ENCODE results near the gene ST6GALNAC5. TPM values are rescaled to one million over a fixed set of nuclear protein-coding genes. Genes with fewer than 3 reads are reported as not detected.

ST6GALNAC5 gene
- total and polyA plus RNA-seq, 2 donors = 10.9 to 42.5 TPM

DNA sequence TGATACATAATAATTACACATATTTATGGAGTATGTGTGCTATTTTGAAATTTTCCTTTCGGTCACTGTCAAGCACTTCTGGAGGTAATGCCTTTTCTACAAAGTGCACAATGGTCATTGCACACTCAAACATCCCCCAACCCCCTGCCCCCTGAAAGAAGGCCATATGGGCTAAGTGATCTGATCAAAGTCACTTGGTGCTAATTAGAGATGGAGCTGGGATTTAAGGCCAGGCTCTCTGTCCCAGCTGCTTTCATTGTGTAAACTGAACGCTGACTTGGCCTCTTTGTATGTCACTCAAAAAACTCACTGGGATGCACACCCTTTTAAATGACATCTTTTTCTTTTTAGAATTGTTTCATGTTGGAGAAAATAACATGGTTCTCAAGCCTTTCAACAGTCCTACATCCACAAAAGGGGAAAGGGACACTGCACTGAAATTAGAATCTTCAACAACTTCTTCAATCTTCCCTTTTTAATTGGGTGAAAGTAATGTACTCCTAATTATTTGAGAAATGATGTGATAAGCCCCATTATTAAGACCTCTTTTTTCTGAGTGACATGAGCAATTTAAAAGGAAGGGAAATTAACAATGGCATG, 149.2 kb downstream of the ST6GALNAC5 start:
- 76% methylated on average over 2 of the region's 2 CpGs for WGBS
- no peak for DNase-seq (ENCODE audit: extremely low spot score)
- no peaks in the 10 kb centered on the region for H3K4me1 ChIP-seq (ENCODE audit: insufficient read depth)
- H3K27ac ChIP-seq (ENCODE audit: low read depth) = no peak overlapping the region
- H3K4me3 ChIP-seq (ENCODE audit: low read depth, low read length) = no peak overlapping the region
- H3K36me3 ChIP-seq (ENCODE audit: insufficient read depth) = no peaks in the 10 kb centered on the region

- Histone ChIP-seq H3K4me3 (ENCODE audit: low read depth, low read length) (no peak overlapping the region), H3K4me1 (ENCODE audit: insufficient read depth) (no peaks in the 10 kb centered on the region), H3K36me3 (ENCODE audit: insufficient read depth) (no peaks in the 10 kb centered on the region), H3K27ac (ENCODE audit: low read depth) (no peak overlapping the region)
- WGBS = 54% methylated on average over 3 of the region's 3 CpGs
- DNase-seq (ENCODE audit: extremely low spot score) = no peak
Measured at GRCh38 chr1:77018311-77018710, 151.0 kb downstream of the ST6GALNAC5 start.

DNA sequence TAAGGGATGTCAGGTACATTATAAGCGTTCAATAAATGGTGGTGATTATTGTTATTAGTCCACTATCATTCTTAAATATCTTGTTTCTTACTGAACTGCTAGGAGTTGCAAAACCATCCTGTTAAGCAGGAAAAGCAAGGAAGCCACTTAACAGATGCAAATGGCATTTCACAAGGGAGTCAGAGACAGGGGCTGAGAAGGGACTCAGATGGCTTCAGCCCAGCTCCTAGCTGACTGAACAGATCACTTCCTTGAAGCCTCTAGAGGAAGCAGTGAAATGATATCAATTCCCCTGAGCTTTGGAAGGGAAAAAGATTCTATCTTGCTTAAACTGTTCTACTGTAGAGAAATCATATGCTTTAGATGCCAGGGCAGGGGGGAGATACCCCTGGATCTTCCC, 151.5 kb downstream of the ST6GALNAC5 start:
- Histone ChIP-seq H3K4me3 (ENCODE audit: low read depth, low read length) (no peak overlapping the region), H3K4me1 (ENCODE audit: insufficient read depth) (no peaks in the 10 kb centered on the region), H3K36me3 (ENCODE audit: insufficient read depth) (no peaks in the 10 kb centered on the region), H3K27ac (ENCODE audit: low read depth) (no peak overlapping the region)
- 83% methylated on average over 1 of the region's 1 CpG for WGBS
- no peak for DNase-seq (ENCODE audit: extremely low spot score)

DNA sequence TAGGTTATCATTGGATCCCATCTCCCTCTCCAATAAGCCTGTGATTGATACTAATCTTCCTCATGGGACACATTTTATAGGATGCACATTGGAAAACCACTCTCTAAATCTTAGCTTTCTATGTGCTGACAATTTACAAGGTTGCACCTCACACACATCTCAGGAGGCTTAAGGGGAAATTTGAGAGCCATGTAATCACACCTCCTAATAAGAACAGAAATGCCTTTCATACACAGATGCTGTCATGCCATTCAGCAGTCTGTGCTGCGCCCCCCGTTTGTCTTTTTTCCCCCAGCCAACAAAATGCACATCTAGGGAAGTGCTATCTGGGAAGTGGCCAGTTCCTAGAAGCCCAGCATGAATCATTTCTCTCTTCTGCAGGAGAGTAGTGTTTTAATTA, 154.5 kb downstream of the ST6GALNAC5 start:
- DNase-seq (ENCODE audit: extremely low spot score) = no peak
- H3K4me3 ChIP-seq (ENCODE audit: low read depth, low read length) = no peak overlapping the region
- H3K36me3 ChIP-seq (ENCODE audit: insufficient read depth) = no peaks in the 10 kb centered on the region
- H3K4me1 ChIP-seq (ENCODE audit: insufficient read depth) = no peaks in the 10 kb centered on the region
- 61% methylated on average over 2 of the region's 2 CpGs for WGBS
- no peak overlapping the region for H3K27ac ChIP-seq (ENCODE audit: low read depth)

- 89% methylated on average over 4 of the region's 4 CpGs for WGBS
Measured at GRCh38 chr1:77024500-77024899, 157.2 kb downstream of the ST6GALNAC5 start.

GRCh38 chr1:77025599-77025998, 158.3 kb downstream of the ST6GALNAC5 start:
- no peak overlapping the region for H3K27ac ChIP-seq (ENCODE audit: low read depth)

More at GRCh38 chr1:77024500-77024899, 157.2 kb downstream of the ST6GALNAC5 start:
- H3K4me1 ChIP-seq (ENCODE audit: insufficient read depth) = no peaks in the 10 kb centered on the region
- no peak overlapping the region for H3K4me3 ChIP-seq (ENCODE audit: low read depth, low read length)
- H3K27ac ChIP-seq (ENCODE audit: low read depth) = no peak overlapping the region
- no peaks in the 10 kb centered on the region for H3K36me3 ChIP-seq (ENCODE audit: insufficient read depth)
- no peak for DNase-seq (ENCODE audit: extremely low spot score)

GRCh38 chr1:77026135-77026534, 158.9 kb downstream of the ST6GALNAC5 start:
- no peak overlapping the region for H3K27ac ChIP-seq (ENCODE audit: low read depth)
- WGBS = 72% methylated on average over 2 of the region's 2 CpGs
- no peaks in the 10 kb centered on the region for H3K4me1 ChIP-seq (ENCODE audit: insufficient read depth)

More at GRCh38 chr1:77025599-77025998, 158.3 kb downstream of the ST6GALNAC5 start:
- DNase-seq (ENCODE audit: extremely low spot score) = no peak
- 85% methylated on average over 5 of the region's 5 CpGs for WGBS
- Histone ChIP-seq H3K4me3 (ENCODE audit: low read depth, low read length) (no peak overlapping the region), H3K36me3 (ENCODE audit: insufficient read depth) (no peaks in the 10 kb centered on the region), H3K4me1 (ENCODE audit: insufficient read depth) (no peaks in the 10 kb centered on the region)

DNA sequence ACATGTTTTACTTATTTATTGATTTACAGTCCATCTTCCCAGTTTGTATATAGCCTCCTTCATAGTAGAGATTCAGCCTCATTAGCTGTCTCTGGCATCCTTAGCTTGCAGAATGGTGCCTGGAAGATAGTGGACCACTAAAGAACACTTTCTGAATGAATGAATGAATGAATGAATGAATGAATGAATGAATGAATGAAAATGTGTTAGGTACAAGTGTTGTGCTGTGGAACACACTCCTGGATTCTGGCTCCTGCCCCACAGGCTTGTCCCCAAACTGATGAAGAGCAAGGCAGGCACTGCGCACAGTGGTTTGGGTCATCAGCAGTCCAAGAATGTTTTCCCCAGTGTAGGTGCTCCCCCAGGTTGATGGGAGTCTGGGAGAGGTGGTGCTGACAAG, 159.4 kb downstream of the ST6GALNAC5 start:
- H3K27ac ChIP-seq (ENCODE audit: low read depth) = no peak overlapping the region
- no peaks in the 10 kb centered on the region for H3K36me3 ChIP-seq (ENCODE audit: insufficient read depth)
- H3K4me3 ChIP-seq (ENCODE audit: low read depth, low read length) = no peak overlapping the region
- WGBS = 94% methylated on average over 1 of the region's 1 CpG
- DNase-seq (ENCODE audit: extremely low spot score) = no peak
- H3K4me1 ChIP-seq (ENCODE audit: insufficient read depth) = no peaks in the 10 kb centered on the region

More at GRCh38 chr1:77026135-77026534, 158.9 kb downstream of the ST6GALNAC5 start:
- Histone ChIP-seq H3K36me3 (ENCODE audit: insufficient read depth) (no peaks in the 10 kb centered on the region), H3K4me3 (ENCODE audit: low read depth, low read length) (no peak overlapping the region)
- no peak for DNase-seq (ENCODE audit: extremely low spot score)

DNA sequence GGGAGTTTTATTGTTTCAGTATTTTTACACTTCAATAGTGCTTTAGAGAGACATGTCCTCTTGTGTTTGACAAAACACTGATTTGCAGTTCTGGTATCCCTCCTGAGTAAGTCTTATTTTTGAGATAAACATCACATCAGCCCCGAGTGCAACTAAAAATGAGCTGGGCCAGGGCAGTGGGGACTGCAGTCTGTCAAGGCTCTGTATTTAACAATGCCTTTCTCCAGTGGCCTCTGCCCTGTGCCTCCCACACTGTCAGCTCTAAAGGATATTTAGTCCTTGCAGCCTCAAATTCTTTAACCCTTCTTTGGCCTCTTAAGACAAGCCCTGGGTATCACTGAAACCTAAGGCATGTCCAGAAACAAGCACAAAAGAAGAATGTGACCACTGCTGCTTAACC, 160.6 kb downstream of the ST6GALNAC5 start:
- DNase-seq (ENCODE audit: extremely low spot score) = no peak
- no peak overlapping the region for H3K4me3 ChIP-seq (ENCODE audit: low read depth, low read length)
- WGBS = 17% methylated on average over 1 of the region's 1 CpG
- no peaks in the 10 kb centered on the region for H3K36me3 ChIP-seq (ENCODE audit: insufficient read depth)
- H3K27ac ChIP-seq (ENCODE audit: low read depth) = no peak overlapping the region
- no peaks in the 10 kb centered on the region for H3K4me1 ChIP-seq (ENCODE audit: insufficient read depth)

- WGBS = 72% methylated on average over 5 of the region's 5 CpGs
- Histone ChIP-seq H3K4me1 (ENCODE audit: insufficient read depth) (no peaks in the 10 kb centered on the region), H3K36me3 (ENCODE audit: insufficient read depth) (no peaks in the 10 kb centered on the region), H3K4me3 (ENCODE audit: low read depth, low read length) (no peak overlapping the region), H3K27ac (ENCODE audit: low read depth) (no peak overlapping the region)
- no peak for DNase-seq (ENCODE audit: extremely low spot score)
Measured at GRCh38 chr1:77030401-77031105, 163.3 kb downstream of the ST6GALNAC5 start.

DNA sequence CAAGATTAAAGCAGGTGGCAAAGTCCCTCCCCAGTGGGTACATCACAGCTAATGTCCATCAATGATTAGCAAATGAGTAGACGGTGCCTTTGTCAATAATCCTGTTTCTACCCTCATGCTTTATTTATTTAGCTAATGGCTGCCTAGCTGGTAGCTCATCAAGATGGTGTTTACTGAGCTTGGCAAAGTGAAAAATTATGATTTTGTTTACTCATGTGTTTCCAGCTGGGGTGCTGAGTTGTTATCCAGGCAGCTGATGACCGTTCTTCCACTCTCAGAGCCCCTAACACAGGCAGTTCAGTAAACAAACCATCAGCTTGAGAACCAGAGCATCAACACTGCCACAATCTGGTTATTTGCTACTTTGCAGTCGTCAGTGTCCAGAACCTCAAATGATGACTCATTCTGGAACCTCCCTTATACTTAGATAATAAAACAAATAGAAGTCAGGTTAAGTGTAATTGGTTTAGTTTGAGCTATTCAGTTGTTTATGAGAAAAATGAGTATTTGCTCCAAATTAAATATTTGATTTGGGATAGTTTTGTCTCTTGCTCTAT, 163.9 kb downstream of the ST6GALNAC5 start:
- Histone ChIP-seq H3K27ac (ENCODE audit: low read depth) (no peak overlapping the region), H3K4me3 (ENCODE audit: low read depth, low read length) (no peak overlapping the region), H3K36me3 (ENCODE audit: insufficient read depth) (no peaks in the 10 kb centered on the region), H3K4me1 (ENCODE audit: insufficient read depth) (no peaks in the 10 kb centered on the region)
- no peak for DNase-seq (ENCODE audit: extremely low spot score)
- 32% methylated on average over 3 of the region's 3 CpGs for WGBS

- H3K27ac ChIP-seq (ENCODE audit: low read depth) = no peak overlapping the region
- H3K4me1 ChIP-seq (ENCODE audit: insufficient read depth) = no peaks in the 10 kb centered on the region
- WGBS = 70% methylated on average over 2 of the region's 2 CpGs
- H3K36me3 ChIP-seq (ENCODE audit: insufficient read depth) = no peaks in the 10 kb centered on the region
- no peak overlapping the region for H3K4me3 ChIP-seq (ENCODE audit: low read depth, low read length)
- no peak for DNase-seq (ENCODE audit: extremely low spot score)
Measured at GRCh38 chr1:77036560-77036959, 169.3 kb downstream of the ST6GALNAC5 start.

DNA sequence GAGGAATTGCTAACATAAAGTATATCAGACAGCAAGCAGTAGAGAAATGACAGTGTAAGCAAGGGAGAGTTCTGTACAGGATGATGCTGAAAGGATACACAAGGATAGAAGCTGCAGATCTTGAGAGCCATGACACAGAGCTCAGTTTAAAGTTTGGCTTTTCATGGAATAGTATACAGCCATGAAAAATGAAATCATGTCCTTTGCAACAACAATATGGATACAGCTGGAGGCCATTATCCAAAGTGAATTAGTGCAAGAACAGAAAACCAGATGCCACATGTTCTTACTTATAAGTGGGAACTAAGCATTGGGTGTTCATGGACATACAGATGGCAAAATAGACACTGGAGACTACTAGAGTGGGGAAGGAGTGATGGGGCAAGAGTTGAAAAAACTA, 169.8 kb downstream of the ST6GALNAC5 start:
- DNase-seq (ENCODE audit: extremely low spot score) = no peak
- Histone ChIP-seq H3K4me1 (ENCODE audit: insufficient read depth) (no peaks in the 10 kb centered on the region), H3K36me3 (ENCODE audit: insufficient read depth) (no peaks in the 10 kb centered on the region), H3K4me3 (ENCODE audit: low read depth, low read length) (no peak overlapping the region), H3K27ac (ENCODE audit: low read depth) (no peak overlapping the region)

DNA sequence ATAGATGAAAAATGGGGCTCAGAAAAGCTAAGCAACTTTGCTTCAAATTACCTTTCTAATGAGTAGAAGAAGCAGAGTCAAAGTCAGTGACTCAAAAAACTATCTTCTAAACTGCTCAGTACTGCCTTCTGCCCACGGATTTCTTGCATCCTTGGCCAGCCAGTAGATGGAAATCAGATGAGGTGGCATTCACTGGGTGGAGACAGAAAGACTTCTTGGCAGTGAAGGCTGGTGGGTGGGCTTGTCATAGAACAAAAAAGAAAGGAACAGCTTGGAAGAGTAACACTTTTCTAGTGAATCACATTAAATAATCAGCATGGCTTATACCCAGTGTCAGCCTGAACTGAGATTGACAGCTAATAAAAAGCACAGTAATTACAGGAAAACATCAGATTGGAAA, 170.7 kb downstream of the ST6GALNAC5 start:
- no peak overlapping the region for H3K27ac ChIP-seq (ENCODE audit: low read depth)
- H3K36me3 ChIP-seq (ENCODE audit: insufficient read depth) = no peaks in the 10 kb centered on the region
- no peaks in the 10 kb centered on the region for H3K4me1 ChIP-seq (ENCODE audit: insufficient read depth)
- H3K4me3 ChIP-seq (ENCODE audit: low read depth, low read length) = no peak overlapping the region
- no peak for DNase-seq (ENCODE audit: extremely low spot score)
- 62% methylated on average over 1 of the region's 1 CpG for WGBS
